ENCODE results near the gene DPM2. TPM values are rescaled to one million over a fixed set of nuclear protein-coding genes. Genes with fewer than 3 reads are reported as not detected.

DPM2 gene
- total and polyA plus RNA-seq, 3 donors from 2014 or later, result 33.5 to 46.6 (median 36.4) TPM

GRCh38 chr9:127942216-127943010 is 4.8 kb upstream of the DPM2 start:
- intact Hi-C loops (cut with DNase I; ENCODE audit: low total_unique reads), result loop anchor here (5.0 kb wide), 1 partner anchor 175 kb away; no protein-coding TSS in a partner anchor
- Histone ChIP-seq H3K9me3 (no peaks in the 10 kb centered on the region), H3K36me3 (ENCODE audit: low read depth, missing control alignments) (peaks cover 5% of the 10 kb centered on the region), H3K4me3 (no peak overlapping the region), H3K27me3 (no peaks in the 10 kb centered on the region), H3K27ac (peak overlapping the region; percentile 56 to 79), H3K4me1 (peaks cover 48% of the 10 kb centered on the region)
- peak; percentile 86 for DNase-seq
- no peak for TF ChIP-seq POLR2A (IDR thresholded peaks at IDR 0.05)
- TF ChIP-seq, protein P1, sequence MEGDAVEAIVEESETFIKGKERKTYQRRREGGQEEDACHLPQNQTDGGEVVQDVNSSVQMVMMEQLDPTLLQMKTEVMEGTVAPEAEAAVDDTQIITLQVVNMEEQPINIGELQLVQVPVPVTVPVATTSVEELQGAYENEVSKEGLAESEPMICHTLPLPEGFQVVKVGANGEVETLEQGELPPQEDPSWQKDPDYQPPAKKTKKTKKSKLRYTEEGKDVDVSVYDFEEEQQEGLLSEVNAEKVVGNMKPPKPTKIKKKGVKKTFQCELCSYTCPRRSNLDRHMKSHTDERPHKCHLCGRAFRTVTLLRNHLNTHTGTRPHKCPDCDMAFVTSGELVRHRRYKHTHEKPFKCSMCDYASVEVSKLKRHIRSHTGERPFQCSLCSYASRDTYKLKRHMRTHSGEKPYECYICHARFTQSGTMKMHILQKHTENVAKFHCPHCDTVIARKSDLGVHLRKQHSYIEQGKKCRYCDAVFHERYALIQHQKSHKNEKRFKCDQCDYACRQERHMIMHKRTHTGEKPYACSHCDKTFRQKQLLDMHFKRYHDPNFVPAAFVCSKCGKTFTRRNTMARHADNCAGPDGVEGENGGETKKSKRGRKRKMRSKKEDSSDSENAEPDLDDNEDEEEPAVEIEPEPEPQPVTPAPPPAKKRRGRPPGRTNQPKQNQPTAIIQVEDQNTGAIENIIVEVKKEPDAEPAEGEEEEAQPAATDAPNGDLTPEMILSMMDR (IDR thresholded peaks at IDR 0.05), result peak; percentile 84 to 94 (median 90)
- WGBS, 2 donors, result 42 to 56% methylated on average over 14 to 18 of the region's 18 CpGs

DNA sequence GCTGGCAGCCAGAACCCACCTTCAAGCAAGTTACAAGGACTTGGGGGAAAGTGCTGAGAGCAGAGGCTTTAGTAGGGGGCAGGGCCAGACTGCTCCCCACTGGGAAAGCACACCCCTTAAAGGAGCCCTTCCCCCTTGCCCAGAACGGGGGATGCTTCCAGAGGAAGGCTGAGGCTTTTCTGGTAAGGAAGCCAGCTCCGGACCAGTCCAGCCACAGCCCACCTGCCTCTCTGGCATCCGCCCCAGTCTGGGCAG is 4.2 kb upstream of the DPM2 start:
- Histone ChIP-seq H3K9me3 (no peaks in the 10 kb centered on the region), H3K36me3 (ENCODE audit: low read depth, missing control alignments) (peaks cover 5% of the 10 kb centered on the region), H3K4me3 (no peak overlapping the region), H3K27ac (peak overlapping the region; percentile 56 to 79), H3K4me1 (peaks cover 49% of the 10 kb centered on the region), H3K27me3 (no peaks in the 10 kb centered on the region)
- 45 to 50% methylated on average over 1 to 3 of the region's 3 CpGs for WGBS, 2 donors
- no peak for DNase-seq
- intact Hi-C loops (cut with DNase I; ENCODE audit: low total_unique reads), result loop anchor here (5.0 kb wide), 1 partner anchor 175 kb away; no protein-coding TSS in a partner anchor
- TF ChIP-seq, protein P1 (IDR thresholded peaks at IDR 0.05), result no peak
- no peak for TF ChIP-seq POLR2A (IDR thresholded peaks at IDR 0.05)

- no peaks in the 10 kb centered on the region for H3K9me3 ChIP-seq
- 38 to 41% methylated on average over 14 to 18 of the region's 18 CpGs for WGBS, 2 donors
- no peak for DNase-seq
- H3K4me3 ChIP-seq, result no peak overlapping the region
- H3K4me1 ChIP-seq, result peaks cover 46% of the 10 kb centered on the region
- peak overlapping the region; percentile 56 to 79 for H3K27ac ChIP-seq
- no peaks in the 10 kb centered on the region for H3K27me3 ChIP-seq
- intact Hi-C loops (cut with DNase I; ENCODE audit: low total_unique reads), result loop anchor here (5.0 kb wide), 1 partner anchor 176 kb away; no protein-coding TSS in a partner anchor
- TF ChIP-seq, protein P1 (IDR thresholded peaks at IDR 0.05), result no peak
- TF ChIP-seq POLR2A (IDR thresholded peaks at IDR 0.05), result no peak
- peaks cover 5% of the 10 kb centered on the region for H3K36me3 ChIP-seq (ENCODE audit: low read depth, missing control alignments)
Observed at GRCh38 chr9:127941062-127941960, 3.7 kb upstream of the DPM2 start.

DNA sequence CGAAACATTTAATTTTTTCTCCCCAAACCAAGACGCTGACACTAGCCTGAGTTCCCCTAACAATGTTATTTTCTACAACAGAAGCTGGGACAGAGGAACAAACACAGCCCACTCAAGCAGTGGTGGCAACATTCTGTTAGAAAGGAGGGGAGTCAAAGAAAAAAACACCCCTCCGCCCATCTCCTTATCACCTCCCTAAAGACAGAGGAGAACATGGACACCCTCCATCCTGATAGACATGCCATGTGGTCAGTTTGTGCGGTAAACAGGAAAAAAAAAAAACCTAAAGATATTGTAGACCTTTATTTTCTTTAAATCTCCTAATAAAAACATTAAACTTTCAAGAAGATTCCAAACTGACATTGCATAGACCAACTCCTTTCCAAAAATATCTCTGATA is 2.9 kb upstream of the DPM2 start:
- intact Hi-C loops (cut with DNase I; ENCODE audit: low total_unique reads), result loop anchor here (5.0 kb wide), 1 partner anchor 177 kb away; no protein-coding TSS in a partner anchor

More for the DNA sequence above, 2.9 kb upstream of the DPM2 start:
- DNase-seq, result no peak
- H3K9me3 ChIP-seq, result no peaks in the 10 kb centered on the region
- H3K4me1 ChIP-seq, result peaks cover 42% of the 10 kb centered on the region
- TF ChIP-seq, protein P1 (IDR thresholded peaks at IDR 0.05), result no peak
- no peak for TF ChIP-seq POLR2A (IDR thresholded peaks at IDR 0.05)
- peak overlapping the region; percentile 56 to 79 for H3K27ac ChIP-seq
- peaks cover 5% of the 10 kb centered on the region for H3K36me3 ChIP-seq (ENCODE audit: low read depth, missing control alignments)
- H3K4me3 ChIP-seq, result no peak overlapping the region
- no peaks in the 10 kb centered on the region for H3K27me3 ChIP-seq
- WGBS, 2 donors, result 43 to 48% methylated on average over 4 of the region's 4 CpGs
